B cell (primary cell): Measurements from ENCODE around the gene KLK1.

Source experiments
- EZH2 ChIP-seq: IDR thresholded peaks from 2 replicates; pipeline ENCODE4 v1.6.1; 2012; ENCODE audit warnings: borderline replicate concordance, low read depth, mild to moderate bottlenecking, moderate library complexity, low read length; ENCODE audit not compliant: insufficient read depth, poor library complexity, severe bottlenecking
- TF ChIP-seq, protein P1 (sequence below): fragments of 200-600 bp; IDR thresholded peaks from one replicate; pipeline ENCODE4 v1.8.0; 2022; ENCODE audit warnings: antibody characterized with exemption, mild to moderate bottlenecking

- TF ChIP-seq, protein P1, sequence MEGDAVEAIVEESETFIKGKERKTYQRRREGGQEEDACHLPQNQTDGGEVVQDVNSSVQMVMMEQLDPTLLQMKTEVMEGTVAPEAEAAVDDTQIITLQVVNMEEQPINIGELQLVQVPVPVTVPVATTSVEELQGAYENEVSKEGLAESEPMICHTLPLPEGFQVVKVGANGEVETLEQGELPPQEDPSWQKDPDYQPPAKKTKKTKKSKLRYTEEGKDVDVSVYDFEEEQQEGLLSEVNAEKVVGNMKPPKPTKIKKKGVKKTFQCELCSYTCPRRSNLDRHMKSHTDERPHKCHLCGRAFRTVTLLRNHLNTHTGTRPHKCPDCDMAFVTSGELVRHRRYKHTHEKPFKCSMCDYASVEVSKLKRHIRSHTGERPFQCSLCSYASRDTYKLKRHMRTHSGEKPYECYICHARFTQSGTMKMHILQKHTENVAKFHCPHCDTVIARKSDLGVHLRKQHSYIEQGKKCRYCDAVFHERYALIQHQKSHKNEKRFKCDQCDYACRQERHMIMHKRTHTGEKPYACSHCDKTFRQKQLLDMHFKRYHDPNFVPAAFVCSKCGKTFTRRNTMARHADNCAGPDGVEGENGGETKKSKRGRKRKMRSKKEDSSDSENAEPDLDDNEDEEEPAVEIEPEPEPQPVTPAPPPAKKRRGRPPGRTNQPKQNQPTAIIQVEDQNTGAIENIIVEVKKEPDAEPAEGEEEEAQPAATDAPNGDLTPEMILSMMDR: no peak
- no peak for TF ChIP-seq EZH2
Measured at GRCh38 chr19:50804420-50805272, 18.9 kb downstream of the KLK1 start.
